AG20443 (cell line): ENCODE data around the gene AVEN.
"Not testable (repeated sequence)": the region's sequence is repeated elsewhere in the genome, so short reads cannot be mapped to it uniquely, and the experiment has no call there.

Experiments used
- DNase-seq: peaks from one replicate; pipeline ENCODE4 v3.0.0; 2012; ENCODE audit warnings: low spot score, mixed read lengths

The AVEN gene

DNA sequence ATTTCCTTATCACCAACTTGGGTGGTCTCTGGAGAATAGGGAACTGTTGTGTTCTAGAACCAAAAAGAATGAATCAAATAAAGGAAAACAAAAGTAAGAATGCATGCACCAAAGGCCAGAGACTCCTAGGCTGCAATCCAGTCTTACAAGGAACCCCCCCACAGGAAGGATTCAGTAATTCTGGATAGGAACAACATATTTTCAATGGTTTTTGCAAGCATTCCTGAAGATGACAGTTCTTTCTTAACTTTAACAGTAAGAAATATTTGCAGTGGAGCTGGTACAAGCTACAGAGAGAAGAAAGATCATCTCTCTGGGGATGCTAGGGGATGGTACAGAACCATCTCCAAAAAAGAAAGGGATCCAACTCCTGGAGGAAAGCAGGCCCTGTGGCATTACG lies 186.9 kb downstream of the AVEN start:
- peak; percentile 28 for DNase-seq

DNA sequence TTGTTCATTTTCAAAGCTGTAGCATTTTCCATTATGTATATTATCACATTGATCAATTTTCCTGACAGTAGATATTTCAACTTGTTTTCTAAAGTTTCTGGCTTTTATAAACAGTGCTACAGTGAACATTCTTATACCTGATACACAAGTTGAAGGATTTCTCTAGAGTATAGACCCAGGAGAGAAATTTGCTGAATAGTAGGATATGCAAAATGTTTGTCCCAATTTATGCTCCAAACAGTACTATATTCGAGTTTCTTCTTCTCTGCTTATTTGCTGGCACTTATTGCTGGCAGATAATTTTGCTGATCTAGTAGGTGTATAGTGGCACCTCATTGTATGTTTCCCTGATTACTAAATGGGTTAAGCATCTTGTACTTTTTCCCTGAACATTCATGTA lies 187.9 kb downstream of the AVEN start:
- no peak for DNase-seq

DNA sequence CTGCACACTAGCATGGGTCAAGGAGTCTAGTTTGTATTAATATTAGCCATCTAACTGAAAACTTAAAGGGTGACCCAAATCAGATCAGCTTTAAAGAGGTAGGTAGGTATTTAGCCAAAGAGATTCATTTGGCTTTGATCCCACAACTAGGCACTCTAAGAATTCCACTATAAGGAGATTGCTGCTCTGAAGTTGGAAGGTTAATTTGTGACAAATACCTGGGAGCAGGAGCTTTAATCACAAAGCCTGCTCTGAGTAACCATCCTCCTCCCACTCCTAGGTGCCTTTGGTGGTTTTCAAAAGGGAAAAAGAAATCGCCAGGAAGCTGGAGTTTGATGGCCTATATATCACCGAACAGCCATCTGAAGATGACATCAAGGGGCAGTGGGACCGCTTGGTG lies 191.0 kb downstream of the AVEN start:
- DNase-seq, result no peak

DNA sequence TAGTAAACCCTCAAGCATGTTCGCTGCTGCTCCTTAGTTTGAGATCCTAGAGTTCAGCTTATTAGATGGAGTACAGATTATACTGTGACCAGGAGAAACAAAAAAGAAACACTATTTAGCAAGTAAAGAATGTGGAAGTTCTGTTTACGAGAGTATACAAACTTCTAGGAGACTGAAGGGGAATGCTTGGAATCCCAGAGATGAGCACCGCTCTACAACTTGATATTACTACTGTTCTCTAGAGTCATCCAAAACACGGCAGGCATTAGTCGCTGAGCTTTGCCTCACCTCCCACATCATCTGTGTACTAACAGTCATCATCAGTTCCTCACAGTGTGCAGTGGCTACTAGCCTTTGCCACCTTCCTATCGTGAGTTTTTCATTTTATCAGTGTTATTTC lies 192.1 kb downstream of the AVEN start:
- no peak for DNase-seq

DNA sequence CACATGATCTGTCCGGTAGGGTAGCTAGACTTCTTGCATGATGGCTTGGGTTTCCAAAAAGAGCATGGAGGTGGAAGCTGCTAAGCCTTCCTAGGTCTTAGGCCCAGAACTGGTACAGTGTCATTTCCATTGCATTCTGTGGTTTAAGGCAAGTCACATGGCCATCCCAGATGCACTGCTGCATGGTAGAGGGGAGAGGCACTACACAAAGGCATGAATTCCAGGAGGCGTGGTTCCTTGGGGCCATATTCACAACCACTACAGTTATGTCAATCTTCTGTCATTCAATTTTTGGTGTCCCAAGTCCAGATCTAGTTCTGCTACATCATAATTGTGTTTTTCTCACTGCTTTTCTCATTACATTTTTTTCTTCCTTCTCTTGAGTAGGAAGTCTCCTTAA lies 192.9 kb downstream of the AVEN start:
- DNase-seq, result no peak

- no peak for DNase-seq
Observed at GRCh38 chr15:33844597-33844996, 194.4 kb downstream of the AVEN start.

GRCh38 chr15:33844186-33844585 lies 194.8 kb downstream of the AVEN start:
- DNase-seq, result no peak

DNA sequence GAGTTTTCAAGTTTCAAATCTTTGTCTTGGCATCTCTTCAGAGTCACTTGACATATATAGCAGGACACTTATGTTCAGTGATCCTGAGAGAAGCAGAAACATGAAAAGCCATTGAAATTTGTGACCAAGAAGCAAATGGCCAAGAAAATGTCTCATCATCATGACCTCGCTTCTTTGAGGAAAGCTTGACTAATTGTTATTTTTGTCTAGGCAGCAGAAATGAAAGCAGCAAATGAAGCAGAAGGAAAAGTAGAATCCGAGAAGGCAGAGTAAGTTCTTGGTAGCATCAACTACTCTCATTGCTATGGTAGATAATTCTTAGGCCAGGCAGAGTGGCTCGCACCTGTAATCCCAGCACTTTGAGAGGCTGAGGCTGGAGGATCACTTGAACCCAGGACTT lies 198.4 kb downstream of the AVEN start:
- no peak for DNase-seq

- no peak for DNase-seq
Observed at GRCh38 chr15:33839540-33839939, 199.5 kb downstream of the AVEN start.

GRCh38 chr15:33837294-33837693 lies 201.7 kb downstream of the AVEN start:
- no peak for DNase-seq

GRCh38 chr15:33834892-33835743 lies 203.9 kb downstream of the AVEN start:
- no peak for DNase-seq

DNA sequence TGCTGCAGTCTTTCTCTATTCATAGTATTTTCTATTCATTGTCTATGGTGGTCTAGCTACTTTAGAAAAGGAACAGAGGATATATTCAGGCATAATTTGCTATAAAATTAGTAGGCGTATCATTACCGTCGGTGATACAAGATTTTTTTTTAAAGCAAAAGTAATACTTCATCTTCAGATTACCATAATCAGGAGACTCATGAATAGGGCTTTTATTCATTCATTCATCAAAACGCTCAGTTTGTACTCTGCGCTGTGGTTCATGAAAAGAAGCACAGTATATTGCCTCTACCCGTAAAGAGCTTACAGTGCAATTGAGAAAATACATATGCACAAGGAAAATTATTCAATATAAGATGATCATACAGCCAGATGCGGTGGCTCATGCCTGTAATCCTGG lies 207.4 kb downstream of the AVEN start:
- no peak for DNase-seq

DNA sequence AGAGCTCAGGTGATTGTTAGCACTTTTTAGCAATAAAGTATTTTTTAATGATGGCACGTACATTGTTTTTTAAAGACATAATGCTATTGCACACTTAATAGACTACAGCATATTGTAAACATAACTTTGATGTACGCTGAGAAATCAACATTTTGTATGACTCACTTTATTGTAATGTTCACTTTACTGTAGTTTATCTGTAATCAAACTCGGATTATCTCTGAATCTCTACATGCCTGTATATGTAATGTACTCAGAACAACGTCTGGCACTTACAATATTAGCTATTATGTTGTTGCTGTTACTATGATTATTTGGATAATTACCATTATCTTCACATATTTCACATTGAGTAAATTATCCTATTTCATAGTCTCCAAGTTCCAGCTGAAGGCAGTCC lies 208.7 kb downstream of the AVEN start:
- DNase-seq, result no peak

GRCh38 chr15:33826201-33826600 lies 212.8 kb downstream of the AVEN start:
- no peak for DNase-seq

GRCh38 chr15:33825453-33825852 lies 213.6 kb downstream of the AVEN start:
- no peak for DNase-seq

DNA sequence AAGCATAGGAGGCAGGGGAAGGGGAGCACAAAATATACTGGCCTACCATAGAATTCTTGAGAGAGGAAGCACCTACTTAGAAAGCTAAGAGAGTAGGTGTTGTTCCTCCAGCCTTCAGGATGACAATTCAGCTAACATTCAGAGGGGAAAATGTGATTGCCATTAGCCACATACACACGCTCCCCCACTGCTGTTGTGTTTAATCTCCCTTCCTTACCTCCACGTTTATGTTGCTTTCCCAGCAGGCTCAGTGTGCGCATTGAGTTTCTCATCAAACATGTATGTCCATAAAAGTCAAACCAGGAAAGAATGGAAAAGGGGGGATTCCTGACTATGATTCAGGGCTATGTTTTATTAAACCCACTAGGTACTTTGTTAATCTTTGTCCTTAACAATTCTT lies 215.9 kb downstream of the AVEN start:
- no peak for DNase-seq

GRCh38 chr15:33822479-33822878 lies 216.5 kb downstream of the AVEN start:
- DNase-seq, result no peak

DNA sequence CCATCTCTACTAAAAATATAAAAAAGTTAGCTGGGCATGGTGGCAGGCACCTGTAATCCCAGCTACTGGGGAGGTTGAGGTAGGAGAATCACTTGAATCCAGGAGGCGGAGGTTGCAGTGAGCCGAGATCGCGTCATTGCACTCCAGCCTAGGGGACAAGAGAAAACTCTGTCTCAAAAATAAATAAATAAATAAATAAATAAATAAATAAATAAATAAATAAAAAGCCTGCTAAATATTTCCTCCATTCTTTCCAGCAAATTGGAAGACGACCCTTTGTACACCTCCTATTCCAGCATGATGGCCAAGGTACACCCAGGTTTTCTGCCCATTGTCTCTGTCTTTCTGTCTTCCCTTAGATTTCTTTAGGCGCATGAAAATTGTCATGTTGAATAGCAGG lies 219.5 kb downstream of the AVEN start:
- not testable (repeated sequence) for DNase-seq
